ENCODE results near the gene NTSR1. TPM values are rescaled to one million over a fixed set of nuclear protein-coding genes. Genes with fewer than 3 reads are reported as not detected.

Gene NTSR1
- polyA plus RNA-seq, 1 donor from 2014 or later: 0.05 TPM

- Histone ChIP-seq H3K4me3 (ENCODE audit: low read length) (no peak overlapping the region), H3K27ac (ENCODE audit: low read length) (no peak overlapping the region), H3K4me2 (ENCODE audit: low read length) (no peak overlapping the region), H3K9ac (ENCODE audit: low read length) (no peak overlapping the region), H3K27me3 (ENCODE audit: insufficient read depth, low read depth, low read length) (no peaks in the 10 kb centered on the region), H3K9me3 (ENCODE audit: low read length) (no peaks in the 10 kb centered on the region), H3K79me2 (replicated peaks; ENCODE audit: insufficient read depth, low read length) (no peaks in the 10 kb centered on the region), H3F3A (ENCODE audit: insufficient read depth, low read length, poor library complexity, severe bottlenecking) (peaks cover 7% of the 10 kb centered on the region), H3K9me2 (ENCODE audit: insufficient read depth, low read length) (no peaks in the 10 kb centered on the region), H2AFZ (ENCODE audit: low read depth, low read length) (no peak overlapping the region), H3K36me3 (ENCODE audit: insufficient read depth, low read length) (no peaks in the 10 kb centered on the region), H4K20me1 (ENCODE audit: insufficient read depth) (no peaks in the 10 kb centered on the region)
- TF ChIP-seq POLR2AphosphoS5 (IDR thresholded peaks at IDR 0.05): no peak
- no peak for TF ChIP-seq MXI1 (conservative IDR thresholded peaks at IDR 0.05; ENCODE audit: poor library complexity, severe bottlenecking)
- no peak for TF ChIP-seq EZH2 (IDR thresholded peaks at IDR 0.05; ENCODE audit: borderline replicate concordance, insufficient read depth, low read length, poor library complexity, severe bottlenecking)
- TF ChIP-seq TAF1 (IDR thresholded peaks at IDR 0.05; ENCODE audit: low read depth): no peak
- no peak for TF ChIP-seq EP300 (conservative IDR thresholded peaks at IDR 0.05; ENCODE audit: poor library complexity, severe bottlenecking)
- TF ChIP-seq RAD21 (conservative IDR thresholded peaks at IDR 0.05): no peak
- TF ChIP-seq REST (IDR thresholded peaks at IDR 0.05; ENCODE audit: borderline replicate concordance): no peak
- TF ChIP-seq SMC3 (conservative IDR thresholded peaks at IDR 0.05; ENCODE audit: poor library complexity): no peak
- TF ChIP-seq CTCF (IDR thresholded peaks at IDR 0.05; ENCODE audit: poor library complexity, severe bottlenecking): no peak
Measured at GRCh38 chr20:62686869-62687830, 21.5 kb upstream of the NTSR1 start.

GRCh38 chr20:62688083-62688482 is 20.6 kb upstream of the NTSR1 start:
- H3F3A ChIP-seq (ENCODE audit: insufficient read depth, low read length, poor library complexity, severe bottlenecking): peaks cover 7% of the 10 kb centered on the region
- no peaks in the 10 kb centered on the region for H3K9me3 ChIP-seq (ENCODE audit: low read length)
- no peak overlapping the region for H3K9ac ChIP-seq (ENCODE audit: low read length)
- H2AFZ ChIP-seq (ENCODE audit: low read depth, low read length): no peak overlapping the region
- no peaks in the 10 kb centered on the region for H3K79me2 ChIP-seq (replicated peaks; ENCODE audit: insufficient read depth, low read length)
- H3K4me2 ChIP-seq (ENCODE audit: low read length): no peak overlapping the region
- H3K36me3 ChIP-seq (ENCODE audit: insufficient read depth, low read length): no peaks in the 10 kb centered on the region
- no peak overlapping the region for H3K27ac ChIP-seq (ENCODE audit: low read length)
- TF ChIP-seq SMC3 (conservative IDR thresholded peaks at IDR 0.05; ENCODE audit: poor library complexity): no peak
- no peak for TF ChIP-seq RAD21 (conservative IDR thresholded peaks at IDR 0.05)
- no peak for TF ChIP-seq EP300 (conservative IDR thresholded peaks at IDR 0.05; ENCODE audit: poor library complexity, severe bottlenecking)
- H3K9me2 ChIP-seq (ENCODE audit: insufficient read depth, low read length): no peaks in the 10 kb centered on the region
- no peaks in the 10 kb centered on the region for H4K20me1 ChIP-seq (ENCODE audit: insufficient read depth)
- H3K27me3 ChIP-seq (ENCODE audit: insufficient read depth, low read depth, low read length): no peaks in the 10 kb centered on the region
- no peak overlapping the region for H3K4me3 ChIP-seq (ENCODE audit: low read length)

Measured in neural cell (in vitro differentiated cells).